MM.1S (cell line): ENCODE results near the gene CDC5L.

Experiments used
- DNase-seq: peaks from one replicate; pipeline ENCODE4 v3.0.0-alpha.2; 2015
- H2AFZ ChIP-seq: fragments of 300-600 bp; sonication (generic); 2 replicates; pipeline ENCODE4 v1.6.0; 2016; ENCODE audit warnings: antibody characterized with exemption, low read length
- H3F3A ChIP-seq: fragments of 300-600 bp; sonication (generic); 2 replicates; pipeline ENCODE4 v1.6.1; 2016; ENCODE audit warnings: mild to moderate bottlenecking, antibody characterized with exemption, low read length, moderate library complexity, mixed read lengths; ENCODE audit not compliant: insufficient read depth
- H3K27ac ChIP-seq: fragments of 300-600 bp; sonication (generic); 2 replicates; pipeline ENCODE4 v1.5.1; 2016; ENCODE audit warnings: mild to moderate bottlenecking, low read length
- H3K27me3 ChIP-seq: fragments of 300-600 bp; sonication (generic); replicated peaks from 2 replicates; pipeline ENCODE4 v1.6.0; 2016; ENCODE audit warnings: low read length; ENCODE audit not compliant: insufficient read depth
- H3K36me3 ChIP-seq: fragments of 300-600 bp; sonication (generic); replicated peaks from 2 replicates; pipeline ENCODE4 v1.6.1; 2016; ENCODE audit warnings: mild to moderate bottlenecking, low read length, mixed read lengths; ENCODE audit not compliant: insufficient read depth
- H3K4me1 ChIP-seq: fragments of 300-600 bp; sonication (generic); 2 replicates; pipeline ENCODE4 v1.6.1; 2016; ENCODE audit warnings: low read length, mixed read lengths
- H3K4me2 ChIP-seq: fragments of 300-600 bp; sonication (generic); 2 replicates; pipeline ENCODE4 v1.6.0; 2016; ENCODE audit warnings: low read depth, low read length
- H3K4me3 ChIP-seq: fragments of 300-600 bp; sonication (generic); 2 replicates; pipeline ENCODE4 v1.5.1; 2016; ENCODE audit warnings: low read length, mixed read lengths
- H3K79me2 ChIP-seq: fragments of 300-600 bp; sonication (generic); 2 replicates; pipeline ENCODE4 v1.6.1; 2016; ENCODE audit warnings: mixed run types, low read length, mixed read lengths
- H3K9ac ChIP-seq: fragments of 300-600 bp; sonication (generic); 2 replicates; pipeline ENCODE4 v1.6.1; 2016; ENCODE audit warnings: low read length, mixed read lengths
- H3K9me2 ChIP-seq: fragments of 300-600 bp; sonication (generic); replicated peaks from 2 replicates; pipeline ENCODE4 v1.6.1; 2016; ENCODE audit warnings: mild to moderate bottlenecking, low read length, mixed read lengths; ENCODE audit not compliant: insufficient read depth
- H3K9me3 ChIP-seq: fragments of 300-600 bp; sonication (generic); replicated peaks from 2 replicates; pipeline ENCODE4 v1.6.1; 2016; ENCODE audit warnings: mild to moderate bottlenecking, low read length, mixed read lengths; ENCODE audit not compliant: insufficient read depth
- H4K20me1 ChIP-seq: fragments of 300-600 bp; sonication (generic); 2 replicates; pipeline ENCODE4 v1.6.1; 2016; ENCODE audit warnings: mild to moderate bottlenecking, low read length, moderate library complexity, mixed read lengths; ENCODE audit not compliant: insufficient read depth
- EZH2 ChIP-seq: fragments of 300-600 bp; sonication (generic); optimal IDR thresholded peaks from 2 replicates; pipeline ENCODE3; 2017; ENCODE audit warnings: low read depth, mild to moderate bottlenecking, antibody characterized with exemption, low read length, mixed read lengths
- EZH2phosphoT487 ChIP-seq: fragments of 300-600 bp; sonication (generic); IDR thresholded peaks from 2 replicates; pipeline ENCODE4 v1.6.1; 2018; ENCODE audit warnings: antibody characterized with exemption, low read length
- TF ChIP-seq, protein P1 (sequence below): fragments of 300-600 bp; sonication (generic); IDR thresholded peaks from 2 replicates; pipeline ENCODE4 v1.5.1; 2016; ENCODE audit warnings: antibody characterized with exemption, low read length, mixed read lengths

CDC5L gene

DNA sequence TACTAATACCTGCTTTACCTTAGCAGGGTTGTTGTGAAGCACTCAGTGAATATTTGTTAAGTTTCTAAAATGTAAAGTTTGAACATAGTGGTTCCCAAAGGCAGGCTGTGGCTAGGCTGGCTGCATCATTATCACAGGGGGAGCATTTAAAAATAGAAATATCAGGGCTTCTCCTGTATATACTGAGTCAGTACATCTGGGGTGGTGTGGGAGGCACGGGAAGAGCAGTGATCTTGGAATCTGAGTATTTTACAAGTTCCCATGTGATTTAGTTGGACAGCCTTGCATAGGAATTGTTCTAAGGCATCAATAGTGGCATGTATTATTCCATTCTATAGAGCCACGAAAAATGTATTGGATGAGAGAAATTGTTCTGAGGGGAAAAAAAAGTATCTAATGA lies 8.0 kb downstream of the CDC5L start:
- H3F3A ChIP-seq: no peaks in the 10 kb centered on the region
- no peak overlapping the region for H3K27ac ChIP-seq
- H3K4me1 ChIP-seq: no peaks in the 10 kb centered on the region
- H3K79me2 ChIP-seq: peaks cover 61% of the 10 kb centered on the region
- peaks cover 21% of the 10 kb centered on the region; the same call in 1 of the 2 replicates for H3K36me3 ChIP-seq
- no peaks in the 10 kb centered on the region for H3K9me2 ChIP-seq
- TF ChIP-seq EZH2phosphoT487 (no peak), EZH2 (no peak)
- TF ChIP-seq, protein P1, sequence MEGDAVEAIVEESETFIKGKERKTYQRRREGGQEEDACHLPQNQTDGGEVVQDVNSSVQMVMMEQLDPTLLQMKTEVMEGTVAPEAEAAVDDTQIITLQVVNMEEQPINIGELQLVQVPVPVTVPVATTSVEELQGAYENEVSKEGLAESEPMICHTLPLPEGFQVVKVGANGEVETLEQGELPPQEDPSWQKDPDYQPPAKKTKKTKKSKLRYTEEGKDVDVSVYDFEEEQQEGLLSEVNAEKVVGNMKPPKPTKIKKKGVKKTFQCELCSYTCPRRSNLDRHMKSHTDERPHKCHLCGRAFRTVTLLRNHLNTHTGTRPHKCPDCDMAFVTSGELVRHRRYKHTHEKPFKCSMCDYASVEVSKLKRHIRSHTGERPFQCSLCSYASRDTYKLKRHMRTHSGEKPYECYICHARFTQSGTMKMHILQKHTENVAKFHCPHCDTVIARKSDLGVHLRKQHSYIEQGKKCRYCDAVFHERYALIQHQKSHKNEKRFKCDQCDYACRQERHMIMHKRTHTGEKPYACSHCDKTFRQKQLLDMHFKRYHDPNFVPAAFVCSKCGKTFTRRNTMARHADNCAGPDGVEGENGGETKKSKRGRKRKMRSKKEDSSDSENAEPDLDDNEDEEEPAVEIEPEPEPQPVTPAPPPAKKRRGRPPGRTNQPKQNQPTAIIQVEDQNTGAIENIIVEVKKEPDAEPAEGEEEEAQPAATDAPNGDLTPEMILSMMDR: no peak
- no peak overlapping the region for H2AFZ ChIP-seq
- no peaks in the 10 kb centered on the region for H3K9me3 ChIP-seq
- H3K9ac ChIP-seq: no peak overlapping the region
- 0 out of 2 replicates have a peak, but pooled peaks cover under 1% of the 10 kb centered on the region for H4K20me1 ChIP-seq
- no peaks in the 10 kb centered on the region for H3K27me3 ChIP-seq
- no peak overlapping the region for H3K4me2 ChIP-seq
- H3K4me3 ChIP-seq: no peak overlapping the region
- DNase-seq: no peak

- H3K9me3 ChIP-seq: no peaks in the 10 kb centered on the region
- no peak for TF ChIP-seq EZH2phosphoT487
- no peak for TF ChIP-seq EZH2
- TF ChIP-seq, protein P1: no peak
- H4K20me1 ChIP-seq: no peaks in the 10 kb centered on the region
- H3K9ac ChIP-seq: no peak overlapping the region
- no peaks in the 10 kb centered on the region for H3F3A ChIP-seq
- peaks cover 25% of the 10 kb centered on the region; the same call in 1 of the 2 replicates for H3K36me3 ChIP-seq
- no peak overlapping the region for H2AFZ ChIP-seq
- no peak overlapping the region for H3K27ac ChIP-seq
- peaks cover 59% of the 10 kb centered on the region for H3K79me2 ChIP-seq
- H3K4me3 ChIP-seq: no peak overlapping the region
- H3K4me1 ChIP-seq: no peaks in the 10 kb centered on the region
- H3K9me2 ChIP-seq: no peaks in the 10 kb centered on the region
- no peak overlapping the region for H3K4me2 ChIP-seq
- DNase-seq: no peak
- no peaks in the 10 kb centered on the region for H3K27me3 ChIP-seq
Observed at GRCh38 chr6:44396968-44397367, 9.5 kb downstream of the CDC5L start.

DNA sequence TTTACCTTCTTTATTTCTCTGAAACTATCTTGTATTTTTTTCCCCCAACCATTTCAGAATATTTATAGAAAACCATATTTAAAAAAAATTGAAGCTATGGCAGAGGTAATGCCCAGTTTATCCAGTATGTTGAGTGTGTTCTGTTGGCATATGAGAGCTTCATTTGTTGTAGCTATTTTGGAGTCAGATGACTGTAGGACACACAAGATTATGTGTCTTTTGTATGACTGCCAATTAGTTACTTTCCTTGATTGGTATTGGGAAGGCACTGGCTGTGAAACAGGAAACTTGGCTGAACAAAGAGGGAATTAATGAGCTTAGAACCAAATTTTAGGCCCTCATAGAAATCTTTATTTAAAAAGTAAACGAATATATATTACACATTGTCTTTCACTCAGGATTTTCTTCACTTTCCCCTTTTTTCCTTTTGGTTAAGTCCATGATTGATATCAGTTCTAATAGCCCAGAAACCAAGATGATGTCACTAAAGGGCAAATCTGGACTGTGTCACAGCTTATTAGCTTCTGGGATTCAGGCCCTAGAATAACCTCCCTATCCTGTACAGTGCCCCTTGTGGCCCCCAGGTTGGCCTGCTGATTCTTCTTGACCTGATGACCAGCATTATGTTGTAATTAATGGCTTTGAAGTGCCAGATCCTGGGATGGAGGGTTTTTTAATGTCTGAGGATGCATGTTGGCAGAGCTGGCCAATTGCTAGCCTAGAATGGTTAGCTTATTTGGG lies 10.1 kb downstream of the CDC5L start:
- Histone ChIP-seq H3F3A (no peaks in the 10 kb centered on the region), H3K4me3 (no peak overlapping the region), H4K20me1 (no peaks in the 10 kb centered on the region), H3K9ac (no peak overlapping the region), H2AFZ (no peak overlapping the region), H3K9me2 (no peaks in the 10 kb centered on the region), H3K79me2 (peaks cover 57% of the 10 kb centered on the region), H3K27me3 (no peaks in the 10 kb centered on the region), H3K27ac (no peak overlapping the region), H3K4me1 (no peaks in the 10 kb centered on the region), H3K4me2 (no peak overlapping the region), H3K9me3 (no peaks in the 10 kb centered on the region), H3K36me3 (peaks cover 25% of the 10 kb centered on the region; the same call in 1 of the 2 replicates)
- DNase-seq: no peak
- TF ChIP-seq EZH2phosphoT487: no peak
- TF ChIP-seq, protein P1: no peak
- no peak for TF ChIP-seq EZH2
